Lower lobe of right lung (tissue), 2 donors: ENCODE measurements around the gene ASPSCR1. TPM values are rescaled to one million over a fixed set of nuclear protein-coding genes. Genes with fewer than 3 reads are reported as not detected.

Experiments
- ATAC-seq, 2 donors: fragments of 200-7000 bp; cut with Tn5 transposase; one replicate each; pipeline ENCODE4 v1.9.1; 2020 to 2022; ENCODE audit warnings: mild to moderate bottlenecking in 2 of 2, moderate library complexity in 2 of 2
- DNase-seq: peaks from one replicate; pipeline ENCODE4 v3.0.0-alpha.2; 2020
- H3K27ac ChIP-seq: fragments of 200-600 bp; one replicate; pipeline ENCODE4 v1.8.0; 2022
- H3K27me3 ChIP-seq: fragments of 200-600 bp; one replicate; pipeline ENCODE4 v1.8.0; 2022; ENCODE audit warnings: low read depth
- H3K36me3 ChIP-seq: fragments of 200-600 bp; one replicate; pipeline ENCODE4 v1.8.0; 2022; ENCODE audit warnings: mild to moderate bottlenecking
- H3K4me1 ChIP-seq: fragments of 200-600 bp; one replicate; pipeline ENCODE4 v1.8.0; 2022
- H3K4me3 ChIP-seq: fragments of 200-600 bp; one replicate; pipeline ENCODE4 v1.8.0; 2022; ENCODE audit warnings: mild to moderate bottlenecking
- H3K9me3 ChIP-seq: fragments of 200-600 bp; one replicate; pipeline ENCODE4 v1.8.0; 2022
- intact Hi-C: fragments of 100-400 bp; cut with DNase I; formaldehyde crosslinking; loops from one replicate; pipeline ENCODE4 v1.11.0; 2022
- total RNA-seq: library from RNA; stranded (reverse); fragmentation: NEBNext Ultra II Directional; extraction: Animal tissue kit (Norgen Biotek cat#: 25700); gene quantifications from one replicate; pipeline ENCODE4 v1.2.1, GENCODE V29; 2021
- TF ChIP-seq, protein P1 (sequence below): fragments of 200-600 bp; IDR thresholded peaks from one replicate; pipeline ENCODE4 v1.8.0; 2022; ENCODE audit warnings: antibody characterized with exemption, mild to moderate bottlenecking
- donor health status: DM: no; HTN: yes; CAD: no; lungs with severe emphysema.

Gene ASPSCR1
- total RNA-seq, 1 donor from 2014 or later, result 45.3 TPM

DNA sequence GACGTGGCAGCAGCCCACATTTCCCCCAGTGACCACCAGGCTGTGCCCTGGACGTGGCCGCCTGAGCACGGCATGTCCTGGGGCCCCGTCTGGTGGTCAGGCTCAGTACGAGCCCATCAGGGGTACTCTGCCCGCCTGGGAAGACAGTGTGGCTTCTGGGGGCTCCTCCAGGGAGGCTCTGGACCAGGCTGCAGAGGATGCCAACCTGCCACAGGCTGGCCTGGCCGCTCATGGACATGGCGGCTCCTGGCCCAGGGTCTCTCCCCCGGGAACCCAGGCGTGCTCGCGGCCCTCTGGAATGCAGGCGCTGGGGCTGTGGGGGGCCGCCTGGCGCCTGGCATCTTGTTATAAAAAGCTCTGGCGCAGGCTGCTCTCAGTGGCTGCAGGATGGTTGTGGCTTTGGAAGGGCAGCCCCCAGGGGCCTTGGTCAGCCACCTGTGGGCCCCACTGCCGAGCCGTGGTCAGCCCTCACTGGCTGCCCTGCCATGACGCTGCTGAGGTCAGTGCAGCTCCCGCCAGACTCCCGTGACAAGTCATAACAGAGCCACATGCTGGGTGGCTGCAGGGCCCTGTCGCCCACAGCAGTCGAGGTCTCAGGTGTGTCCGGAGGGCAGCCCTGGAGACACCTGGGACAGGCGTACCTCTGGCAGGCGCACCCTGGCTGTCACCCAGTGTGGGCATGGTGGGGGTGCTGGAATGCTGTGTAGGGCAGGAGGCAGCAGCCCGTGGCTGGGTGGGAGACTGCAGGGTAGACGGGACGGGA lies 30.2 kb downstream of the ASPSCR1 start:
- no peaks in the 10 kb centered on the region for H3K27me3 ChIP-seq
- H3K4me1 ChIP-seq, result peaks cover 12% of the 10 kb centered on the region
- H3K27ac ChIP-seq, result no peak overlapping the region
- TF ChIP-seq, protein P1, sequence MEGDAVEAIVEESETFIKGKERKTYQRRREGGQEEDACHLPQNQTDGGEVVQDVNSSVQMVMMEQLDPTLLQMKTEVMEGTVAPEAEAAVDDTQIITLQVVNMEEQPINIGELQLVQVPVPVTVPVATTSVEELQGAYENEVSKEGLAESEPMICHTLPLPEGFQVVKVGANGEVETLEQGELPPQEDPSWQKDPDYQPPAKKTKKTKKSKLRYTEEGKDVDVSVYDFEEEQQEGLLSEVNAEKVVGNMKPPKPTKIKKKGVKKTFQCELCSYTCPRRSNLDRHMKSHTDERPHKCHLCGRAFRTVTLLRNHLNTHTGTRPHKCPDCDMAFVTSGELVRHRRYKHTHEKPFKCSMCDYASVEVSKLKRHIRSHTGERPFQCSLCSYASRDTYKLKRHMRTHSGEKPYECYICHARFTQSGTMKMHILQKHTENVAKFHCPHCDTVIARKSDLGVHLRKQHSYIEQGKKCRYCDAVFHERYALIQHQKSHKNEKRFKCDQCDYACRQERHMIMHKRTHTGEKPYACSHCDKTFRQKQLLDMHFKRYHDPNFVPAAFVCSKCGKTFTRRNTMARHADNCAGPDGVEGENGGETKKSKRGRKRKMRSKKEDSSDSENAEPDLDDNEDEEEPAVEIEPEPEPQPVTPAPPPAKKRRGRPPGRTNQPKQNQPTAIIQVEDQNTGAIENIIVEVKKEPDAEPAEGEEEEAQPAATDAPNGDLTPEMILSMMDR, result no peak
- H3K36me3 ChIP-seq, result peaks cover 10% of the 10 kb centered on the region
- no peaks in the 10 kb centered on the region for H3K9me3 ChIP-seq
- intact Hi-C loops, result no loop called here
- ATAC-seq (no peak), DNase-seq (no peak)
- H3K4me3 ChIP-seq, result no peak overlapping the region

DNA sequence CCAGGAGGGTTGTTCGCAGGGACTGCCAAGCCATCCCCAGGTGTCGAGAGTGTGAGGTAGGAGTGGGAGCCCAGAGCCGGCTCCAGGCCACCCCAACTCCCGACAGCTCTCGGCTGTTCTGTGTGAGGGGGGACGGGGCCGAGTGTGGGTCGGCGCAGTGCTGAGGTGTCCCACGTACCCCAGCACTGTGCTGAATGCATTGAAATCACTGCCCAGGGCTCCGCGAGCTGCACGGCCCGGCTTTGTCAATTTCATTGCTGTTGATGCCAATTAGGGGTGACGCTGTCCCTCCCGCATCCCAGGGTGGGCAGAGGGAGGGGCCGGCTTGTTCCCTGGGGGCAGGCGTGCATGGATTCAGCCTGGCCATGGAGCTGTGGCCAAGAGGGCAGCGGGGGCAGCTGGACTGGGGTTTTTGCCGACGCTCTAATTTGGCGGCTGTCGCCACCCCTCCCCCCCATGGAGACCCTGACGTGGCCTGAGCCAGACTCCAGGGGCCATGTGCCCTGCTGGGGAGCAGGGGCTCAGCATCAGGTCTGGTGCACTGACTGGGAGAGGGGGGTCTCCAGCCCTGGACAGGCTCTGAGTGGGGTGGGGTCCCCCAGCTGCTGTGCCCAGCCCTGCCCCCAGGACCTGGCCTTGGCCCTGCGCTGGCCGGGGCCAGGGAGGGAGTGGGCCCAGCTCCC lies 31.0 kb downstream of the ASPSCR1 start:
- Histone ChIP-seq H3K4me3 (no peak overlapping the region), H3K4me1 (peaks cover 10% of the 10 kb centered on the region), H3K9me3 (no peaks in the 10 kb centered on the region), H3K27ac (no peak overlapping the region), H3K36me3 (peaks cover 10% of the 10 kb centered on the region), H3K27me3 (no peaks in the 10 kb centered on the region)
- no peak for ATAC-seq
- DNase-seq, result no peak
- TF ChIP-seq, protein P1, result no peak
- intact Hi-C loops, result no loop called here

DNA sequence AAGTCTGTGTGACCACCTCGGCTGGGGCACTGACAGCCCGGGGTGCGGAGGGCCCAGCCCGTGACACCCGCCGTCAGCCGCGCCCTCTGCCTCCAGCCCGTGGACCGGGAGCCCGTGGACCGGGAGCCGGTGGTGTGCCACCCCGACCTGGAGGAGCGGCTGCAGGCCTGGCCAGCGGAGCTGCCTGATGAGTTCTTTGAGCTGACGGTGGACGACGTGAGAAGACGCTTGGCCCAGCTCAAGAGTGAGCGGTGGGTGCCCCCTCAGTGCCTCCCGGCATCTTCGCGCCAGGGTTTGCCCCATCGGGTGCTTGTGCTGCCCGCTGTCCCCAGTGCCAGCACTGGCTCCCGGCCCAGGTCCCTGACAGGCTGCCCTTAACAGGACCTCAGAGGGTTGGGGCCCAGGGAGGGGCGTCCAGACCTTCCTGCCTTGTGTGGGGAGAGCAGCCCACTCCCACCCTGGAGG lies 31.5 kb downstream of the ASPSCR1 start:
- Histone ChIP-seq H3K9me3 (no peaks in the 10 kb centered on the region), H3K27me3 (no peaks in the 10 kb centered on the region), H3K27ac (no peak overlapping the region), H3K4me1 (peaks cover 7% of the 10 kb centered on the region), H3K4me3 (no peak overlapping the region), H3K36me3 (peaks cover 10% of the 10 kb centered on the region)
- no peak for DNase-seq
- TF ChIP-seq, protein P1, result no peak
- intact Hi-C loops, result no loop called here
- no peak for ATAC-seq

DNA sequence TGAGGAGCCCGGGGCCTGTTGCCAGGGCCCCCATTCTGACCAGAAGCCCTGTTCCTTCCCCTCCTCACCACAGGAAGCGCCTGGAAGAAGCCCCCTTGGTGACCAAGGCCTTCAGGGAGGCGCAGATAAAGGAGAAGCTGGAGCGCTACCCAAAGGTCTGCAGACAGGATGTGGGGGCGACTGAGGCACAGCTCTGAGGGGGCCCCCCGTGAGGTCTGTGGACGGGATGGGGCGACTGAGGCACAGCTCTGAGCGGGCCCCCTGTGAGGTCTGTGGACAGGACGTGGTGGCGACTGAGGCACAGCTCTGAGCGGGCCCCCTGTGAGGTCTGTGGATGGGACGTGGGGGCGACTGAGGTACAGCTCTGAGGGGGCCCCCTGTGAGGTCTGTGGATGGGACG lies 32.0 kb downstream of the ASPSCR1 start:
- no peak overlapping the region for H3K4me3 ChIP-seq
- intact Hi-C loops, result no loop called here
- H3K9me3 ChIP-seq, result no peaks in the 10 kb centered on the region
- DNase-seq (no peak), ATAC-seq (no peak)
- H3K27me3 ChIP-seq, result no peaks in the 10 kb centered on the region
- H3K36me3 ChIP-seq, result peaks cover 10% of the 10 kb centered on the region
- TF ChIP-seq, protein P1, result no peak
- peaks cover 4% of the 10 kb centered on the region for H3K4me1 ChIP-seq
- no peak overlapping the region for H3K27ac ChIP-seq

DNA sequence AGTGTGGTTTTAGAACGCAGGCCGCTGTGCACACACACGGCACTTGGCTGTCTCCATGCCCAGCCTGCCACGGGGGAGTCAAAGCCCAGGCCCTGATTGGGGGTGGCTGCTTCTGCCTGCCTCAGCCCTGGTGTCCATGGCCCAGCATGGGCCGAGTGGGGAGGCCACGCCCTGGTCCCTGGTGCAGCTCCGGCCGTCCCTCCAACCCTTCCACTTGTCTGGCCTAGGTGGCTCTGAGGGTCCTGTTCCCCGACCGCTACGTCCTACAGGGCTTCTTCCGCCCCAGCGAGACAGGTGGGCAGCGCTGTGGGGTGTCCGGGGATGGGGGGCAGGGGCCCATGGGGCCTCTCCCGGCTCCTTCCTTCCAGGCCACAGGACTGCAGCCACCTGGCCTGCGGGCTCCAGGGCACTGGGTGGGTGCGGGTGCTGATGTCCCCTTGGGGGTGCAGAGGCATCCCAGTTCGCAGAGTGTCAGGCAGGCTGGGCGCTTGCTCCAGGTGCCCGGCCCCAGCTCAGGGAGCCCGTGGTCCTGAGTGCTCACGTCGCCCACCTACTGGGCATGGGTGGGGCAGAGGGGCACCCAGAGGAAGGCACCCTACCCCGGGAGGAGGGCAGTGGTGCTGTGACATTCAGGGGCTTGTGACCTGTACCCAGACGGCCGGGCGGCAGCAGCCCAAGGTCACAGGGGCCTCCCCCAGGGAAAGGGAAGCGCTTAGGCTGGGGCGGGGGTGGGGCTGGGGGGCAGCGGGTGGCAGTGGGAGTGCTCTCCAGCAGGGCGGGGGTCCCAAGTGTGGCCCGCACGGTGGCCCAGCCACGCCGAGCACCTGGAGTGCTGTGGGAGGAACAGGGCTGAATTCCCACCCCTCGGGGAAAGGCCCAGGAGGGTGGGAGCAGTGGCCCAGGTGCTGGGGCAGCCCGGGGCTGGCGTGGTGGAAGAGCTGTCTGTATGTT lies 33.4 kb downstream of the ASPSCR1 start:
- ATAC-seq (no peak), DNase-seq (no peak)
- Histone ChIP-seq H3K27ac (no peak overlapping the region), H3K4me1 (peaks cover 4% of the 10 kb centered on the region), H3K4me3 (no peak overlapping the region), H3K27me3 (no peaks in the 10 kb centered on the region), H3K9me3 (no peaks in the 10 kb centered on the region), H3K36me3 (peaks cover 10% of the 10 kb centered on the region)
- TF ChIP-seq, protein P1, result no peak
- intact Hi-C loops, result no loop called here
